Amygdala (tissue), 56 donors: ENCODE data around the gene NOVA1.
"Not testable (repeated sequence)": the region's sequence is repeated elsewhere in the genome, so short reads cannot be mapped to it uniquely, and the experiment has no call there.

ENCODE experiments used
- DNase-seq, 56 donors: peaks; one replicate each; lab custom pipeline; 2025; lab: John Stamatoyannopoulos, UW

NOVA1 gene

GRCh38 chr14:26597589-26598080, at the start of gene NOVA1:
Gene NOVA1 (minus strand): TSS chr14:26598033. CDS start chr14:26597436, 597 bp downstream.
- DNase-seq, result peak in 22 of 56 donors; percentile 29 to 88 (median 74)

GRCh38 chr14:26645057-26645456, 47.2 kb upstream of the NOVA1 start:
- DNase-seq, result not testable (repeated sequence)

DNA sequence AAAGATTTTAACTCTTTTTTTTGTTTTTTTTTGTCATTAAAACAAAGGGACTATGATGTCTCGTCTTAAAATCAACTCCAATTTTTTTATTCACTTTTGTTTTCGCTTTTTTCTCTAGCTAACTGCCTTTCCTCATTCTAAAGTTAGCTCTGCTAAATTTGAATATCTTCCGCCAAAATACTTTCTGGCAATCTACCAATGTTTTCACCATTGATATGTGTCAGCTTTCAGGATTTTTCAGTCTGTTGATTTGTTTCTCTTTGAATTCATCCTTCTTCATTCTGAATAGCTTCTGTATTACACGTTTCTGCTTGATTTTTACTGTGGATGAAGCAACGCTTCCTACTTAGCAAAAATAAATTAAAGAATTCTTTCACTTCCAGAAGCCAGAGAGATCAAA, 38.7 kb upstream of the NOVA1 start:
- DNase-seq, result no peak

- not testable (repeated sequence) for DNase-seq
These were observed 37.1 kb upstream of the NOVA1 start for GRCh38 chr14:26634946-26635345.

DNA sequence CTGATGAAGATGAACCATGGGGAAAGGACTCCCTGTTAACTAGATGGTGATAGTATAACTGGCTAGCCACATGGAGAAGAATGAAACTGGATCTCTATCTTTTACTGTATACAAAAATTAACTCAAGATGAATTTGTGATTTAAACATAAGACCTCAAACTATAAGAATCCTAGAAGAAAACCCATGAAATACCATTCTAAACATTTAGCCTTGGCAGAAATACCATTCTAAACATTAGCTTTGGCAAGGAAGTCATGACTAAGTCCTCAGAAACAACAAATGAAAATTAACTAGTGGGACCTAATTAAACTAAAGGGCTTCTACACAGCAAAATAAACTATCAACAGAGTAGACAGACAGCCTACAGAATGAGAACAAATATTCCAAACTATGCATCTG, 28.4 kb upstream of the NOVA1 start:
- DNase-seq, result no peak

DNA sequence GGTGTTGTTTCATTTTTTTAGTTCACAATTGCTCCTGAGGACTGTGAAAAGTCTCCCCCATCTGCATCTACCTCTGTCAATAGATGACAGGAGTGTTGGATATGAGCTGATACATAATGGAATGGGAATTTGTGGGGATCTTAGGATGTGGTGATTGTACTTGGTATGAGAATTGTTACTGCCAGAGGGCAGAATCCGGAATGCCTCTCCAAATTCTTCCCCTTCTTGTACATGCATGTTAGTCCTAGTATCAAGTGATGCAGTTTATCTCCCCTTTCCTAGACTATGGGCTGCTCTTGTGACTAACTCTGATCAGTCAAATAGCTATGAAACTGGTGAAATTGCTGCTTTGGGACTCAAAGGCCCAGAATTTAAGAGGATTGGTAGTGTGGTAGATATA, 24.8 kb upstream of the NOVA1 start:
- no peak for DNase-seq

DNA sequence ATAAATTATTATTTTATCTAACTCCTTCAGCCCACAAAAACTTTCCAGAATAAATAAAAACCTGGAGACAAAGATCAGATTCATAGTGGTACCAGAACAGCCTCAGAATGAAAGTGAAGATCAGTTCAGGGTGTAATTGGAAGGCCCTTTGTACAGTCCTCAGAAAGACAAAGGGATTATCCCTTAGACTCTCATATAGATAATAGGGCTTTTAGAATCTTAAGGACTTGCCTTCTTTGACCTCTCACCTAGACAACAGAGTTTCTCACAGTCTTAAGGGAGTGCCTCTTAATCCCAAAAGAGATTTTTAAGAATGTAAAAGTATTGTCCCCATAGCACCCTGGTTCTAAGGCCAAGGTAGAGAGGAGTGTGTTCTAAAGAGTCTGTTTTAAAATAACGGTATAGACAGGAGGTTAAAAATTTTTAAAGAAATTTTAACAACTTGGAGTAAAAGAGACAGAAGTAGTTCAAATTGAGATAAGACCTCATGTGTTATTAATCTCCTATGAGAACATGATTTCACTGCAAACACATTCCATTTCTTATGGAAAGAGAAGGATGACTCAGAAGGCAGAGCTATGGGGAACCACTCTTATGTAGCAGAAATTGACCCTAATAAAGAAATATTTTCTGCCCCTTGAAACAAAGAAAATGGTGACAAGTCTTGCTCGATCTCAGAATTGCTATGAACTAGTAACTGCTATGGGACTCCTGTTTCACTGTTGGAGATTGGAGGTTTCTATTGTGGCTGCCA, 24.2 kb upstream of the NOVA1 start:
- DNase-seq, result no peak

GRCh38 chr14:26621364-26621763, 23.5 kb upstream of the NOVA1 start:
- DNase-seq, result no peak

DNA sequence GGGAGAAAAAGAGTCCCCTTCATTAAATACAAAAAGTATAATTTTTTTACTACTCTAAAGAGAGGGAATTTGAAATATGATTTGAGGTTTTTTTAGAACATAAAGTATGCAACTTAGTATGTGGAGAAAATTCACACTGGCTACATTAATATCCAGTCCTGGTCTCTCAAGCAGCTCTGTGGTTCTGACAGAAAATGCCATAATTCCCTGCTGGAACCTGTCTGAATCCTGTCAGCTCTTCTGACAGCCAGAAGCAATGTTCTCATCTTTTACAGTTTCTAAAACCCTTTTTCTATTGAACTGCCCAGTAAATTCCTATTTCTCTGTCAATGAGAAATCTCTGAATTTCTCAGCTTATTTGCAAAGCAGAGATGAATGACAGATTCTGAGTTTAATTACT, 13.4 kb upstream of the NOVA1 start:
- no peak for DNase-seq

DNA sequence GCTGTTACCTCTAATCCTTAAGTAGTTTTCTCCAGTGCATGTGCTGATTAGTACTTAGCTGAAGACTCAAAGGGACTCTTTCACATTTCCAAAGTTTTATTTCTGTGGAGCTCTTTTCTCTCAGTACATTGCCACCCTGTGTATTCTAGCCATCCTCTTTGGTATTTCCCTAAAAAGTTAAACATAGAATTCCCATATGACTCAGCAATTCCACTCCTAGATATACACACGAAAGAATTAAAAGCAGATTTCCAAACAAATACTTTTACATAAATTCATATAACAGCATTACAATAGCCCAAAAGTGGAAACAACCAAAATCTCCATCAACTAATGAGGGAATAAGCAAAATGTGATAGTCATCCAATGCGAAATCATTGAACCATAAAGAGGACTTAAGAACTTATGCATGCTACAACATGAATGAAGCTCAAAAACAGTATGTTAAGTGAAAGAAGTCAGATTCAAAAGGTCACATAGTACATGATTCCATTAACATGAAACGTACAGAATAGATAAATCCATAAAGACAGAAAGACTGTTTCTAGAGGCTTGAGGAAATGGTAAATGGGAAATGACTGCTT, 9.0 kb upstream of the NOVA1 start:
- DNase-seq, result no peak

GRCh38 chr14:26605602-26606001, 7.8 kb upstream of the NOVA1 start:
- DNase-seq, result no peak

- DNase-seq, result no peak
These were observed 5.1 kb upstream of the NOVA1 start for GRCh38 chr14:26602902-26603301.

GRCh38 chr14:26601856-26602255, 4.0 kb upstream of the NOVA1 start:
- DNase-seq, result no peak

- no peak for DNase-seq
These were observed 1.5 kb upstream of the NOVA1 start for GRCh38 chr14:26599291-26599690.

DNA sequence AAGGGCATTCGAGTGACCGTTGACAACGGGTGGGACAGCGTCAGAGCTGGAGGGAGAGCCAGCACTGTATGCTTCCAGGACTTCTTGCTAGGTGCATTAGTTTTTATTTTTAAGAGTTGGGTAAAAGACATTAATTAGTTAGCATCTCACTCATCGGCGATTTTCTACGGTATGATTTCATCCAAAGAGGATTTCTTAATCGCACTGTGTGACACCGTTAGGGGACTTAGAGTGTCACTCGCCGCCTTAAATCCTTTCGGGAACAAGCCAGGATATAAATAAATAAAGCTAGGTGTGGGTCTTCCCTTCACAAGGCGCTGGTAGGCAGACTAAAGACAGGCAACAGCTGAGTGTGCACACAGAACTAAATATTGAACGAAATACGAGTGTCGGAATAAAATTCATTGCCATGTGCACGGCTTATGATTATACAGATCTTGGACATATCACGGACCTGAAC, 869 bp upstream of the NOVA1 start:
- peak in 19 of 56 donors; percentile 12 to 73 (median 43) for DNase-seq

DNA sequence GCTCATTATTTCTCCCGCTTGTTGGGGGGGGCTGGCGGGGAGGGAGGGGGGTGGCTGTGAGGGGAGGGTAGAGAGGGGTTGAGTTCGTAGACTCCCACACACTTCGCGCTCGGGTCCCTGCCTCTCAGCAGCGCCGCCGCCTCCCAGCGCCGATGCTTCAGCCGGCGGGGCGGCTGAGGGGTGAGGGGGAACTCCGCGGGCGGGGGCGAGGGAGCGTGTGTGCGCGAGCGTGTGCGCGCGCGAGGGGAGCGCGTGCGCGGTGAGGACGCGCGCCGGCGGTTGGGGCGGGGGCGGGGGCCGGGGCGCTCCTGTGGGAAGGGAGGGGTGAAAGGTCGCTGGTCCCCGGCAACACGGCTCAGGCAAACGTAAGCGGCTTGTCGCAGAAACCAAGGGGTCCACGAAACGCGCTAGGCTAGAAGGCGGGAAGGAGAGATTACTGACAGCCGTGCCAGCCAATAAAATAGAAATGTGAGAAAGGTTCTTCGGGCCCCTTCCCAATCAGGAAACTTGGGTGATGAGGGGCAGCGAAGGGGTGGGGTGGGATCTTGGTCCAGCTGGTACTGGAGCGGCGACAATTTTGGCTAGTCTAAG, 343 bp upstream of the NOVA1 start:
- DNase-seq, result peak; percentile 9 to 98 (median 93)

DNA sequence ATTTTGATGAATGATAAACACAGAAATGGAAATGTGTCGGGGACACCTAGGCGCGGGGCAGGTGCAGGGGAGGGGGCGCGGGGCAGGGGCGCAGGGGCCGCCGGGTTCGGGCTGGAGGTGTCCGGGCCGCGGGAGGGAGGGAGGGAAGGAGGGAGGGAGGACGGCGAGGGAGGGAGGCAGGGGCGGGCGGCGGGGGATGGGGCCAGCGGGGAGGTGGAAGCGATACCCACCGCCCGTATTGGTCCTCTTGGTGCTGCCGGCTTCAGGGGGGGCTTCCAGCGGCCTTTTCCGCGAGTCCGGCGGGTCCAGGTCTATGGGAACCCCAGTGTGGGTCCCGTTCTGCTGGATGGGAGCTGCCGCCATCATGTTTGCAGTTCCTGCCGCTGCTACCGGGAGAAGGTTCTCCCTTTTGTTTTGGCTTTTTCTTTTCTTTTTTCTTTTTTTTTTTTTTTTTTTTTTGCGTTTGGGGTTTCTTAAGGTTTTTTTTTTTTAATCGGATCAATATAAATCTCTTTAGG, 703 bp downstream of the NOVA1 start:
- peak in 47 of 56 donors; percentile 4 to 68 (median 39) for DNase-seq

GRCh38 chr14:26596543-26597061, 1.2 kb downstream of the NOVA1 start:
- DNase-seq, result peak in 34 of 56 donors; percentile 1 to 60 (median 26)

GRCh38 chr14:26595926-26596542, 1.8 kb downstream of the NOVA1 start:
- DNase-seq, result peak in 1 of 56 donors; percentile 37

DNA sequence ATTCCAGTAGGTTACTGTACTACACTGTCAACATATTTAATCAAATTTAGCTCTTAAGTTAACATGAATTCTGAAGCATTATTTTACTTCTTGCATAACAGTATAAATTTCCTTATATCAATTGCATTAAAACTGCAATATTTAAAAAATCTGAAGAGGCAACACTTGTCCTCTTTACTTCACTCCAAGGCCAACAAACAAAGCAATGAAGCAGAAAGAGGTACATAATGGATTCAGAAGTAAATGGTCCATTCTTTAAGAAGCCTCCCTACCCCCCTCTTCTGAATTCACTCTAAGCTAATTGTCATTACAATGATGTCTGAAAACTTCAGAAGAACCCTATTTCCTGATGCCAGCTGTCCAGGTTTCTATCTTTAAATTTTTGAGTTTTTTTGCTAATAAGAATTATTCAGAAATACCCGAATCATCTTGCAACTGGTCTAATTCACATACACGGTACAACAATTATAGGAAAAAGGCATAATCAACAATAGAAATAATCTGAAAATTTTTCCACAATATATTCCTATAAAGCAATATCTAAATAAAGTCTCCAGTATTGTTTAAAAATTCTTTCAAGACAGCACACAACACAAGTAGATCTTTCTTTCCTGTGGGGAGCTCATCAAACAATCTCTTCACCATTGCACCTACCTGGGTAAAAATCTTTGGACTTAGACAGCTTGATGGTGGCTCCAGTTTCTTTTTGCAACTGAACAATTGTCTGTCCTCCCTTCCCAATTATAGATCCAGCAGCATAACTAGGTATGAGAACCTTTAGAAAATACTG, 2.9 kb downstream of the NOVA1 start:
- DNase-seq, result no peak
